A673 (cell line): Measurements from ENCODE around the gene DLG2.

ENCODE experiments used
- EZH2 ChIP-seq: fragments of 200-600 bp; sonication (generic); IDR thresholded peaks from 2 replicates; pipeline ENCODE4 v1.6.1; 2017; ENCODE audit warnings: borderline replicate concordance, low read depth, mild to moderate bottlenecking, mixed read lengths, antibody characterized with exemption, low read length; ENCODE audit not compliant: poor library complexity, severe bottlenecking
- TF ChIP-seq, protein P1 (sequence below): fragments of 300-800, 200-600 bp; sonication (generic); conservative IDR thresholded peaks from 2 replicates; pipeline ENCODE4 v1.5.1; 2017; ENCODE audit warnings: low read depth, mild to moderate bottlenecking, antibody characterized with exemption, low read length, moderate library complexity, mixed read lengths

DNA sequence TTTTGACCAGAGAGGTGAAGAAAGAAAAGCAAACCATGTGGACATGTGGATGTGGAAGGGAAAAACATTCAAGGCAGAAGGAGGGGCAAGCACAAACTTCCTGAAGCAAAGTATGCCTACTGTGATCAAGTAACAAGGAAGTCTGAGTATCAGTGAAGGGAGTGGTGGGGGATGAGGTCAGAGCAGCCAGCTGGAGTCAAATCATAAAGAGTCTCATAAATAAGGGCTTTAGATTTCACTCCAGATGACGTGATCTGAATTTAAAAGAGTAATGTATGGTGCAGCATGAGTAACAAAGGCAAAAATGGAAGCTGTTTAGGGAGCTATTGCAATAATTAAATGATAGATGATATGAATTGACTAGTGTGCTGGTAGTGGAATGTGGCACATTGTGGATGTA is 1675.6 kb downstream of the DLG2 start:
- TF ChIP-seq, protein P1, sequence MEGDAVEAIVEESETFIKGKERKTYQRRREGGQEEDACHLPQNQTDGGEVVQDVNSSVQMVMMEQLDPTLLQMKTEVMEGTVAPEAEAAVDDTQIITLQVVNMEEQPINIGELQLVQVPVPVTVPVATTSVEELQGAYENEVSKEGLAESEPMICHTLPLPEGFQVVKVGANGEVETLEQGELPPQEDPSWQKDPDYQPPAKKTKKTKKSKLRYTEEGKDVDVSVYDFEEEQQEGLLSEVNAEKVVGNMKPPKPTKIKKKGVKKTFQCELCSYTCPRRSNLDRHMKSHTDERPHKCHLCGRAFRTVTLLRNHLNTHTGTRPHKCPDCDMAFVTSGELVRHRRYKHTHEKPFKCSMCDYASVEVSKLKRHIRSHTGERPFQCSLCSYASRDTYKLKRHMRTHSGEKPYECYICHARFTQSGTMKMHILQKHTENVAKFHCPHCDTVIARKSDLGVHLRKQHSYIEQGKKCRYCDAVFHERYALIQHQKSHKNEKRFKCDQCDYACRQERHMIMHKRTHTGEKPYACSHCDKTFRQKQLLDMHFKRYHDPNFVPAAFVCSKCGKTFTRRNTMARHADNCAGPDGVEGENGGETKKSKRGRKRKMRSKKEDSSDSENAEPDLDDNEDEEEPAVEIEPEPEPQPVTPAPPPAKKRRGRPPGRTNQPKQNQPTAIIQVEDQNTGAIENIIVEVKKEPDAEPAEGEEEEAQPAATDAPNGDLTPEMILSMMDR = no peak
- no peak for TF ChIP-seq EZH2
